Effector memory CD4-positive, alpha-beta T cell (primary cell): ENCODE data around the gene USP6NL.

ENCODE experiments used
- DNase-seq, 3 donors: peaks; one replicate each; pipeline ENCODE4 v3.0.0-alpha.2; 2020
- H3K27ac ChIP-seq: 2 replicates; pipeline ENCODE4 v1.7.0; 2013; ENCODE audit warnings: mild to moderate bottlenecking, low read length, moderate library complexity; ENCODE audit not compliant: insufficient read depth, poor library complexity, severe bottlenecking
- H3K27me3 ChIP-seq: replicated peaks from 2 replicates; pipeline ENCODE4 v1.7.0; 2013; ENCODE audit warnings: mild to moderate bottlenecking, low read length; ENCODE audit not compliant: insufficient read depth, control insufficient read depth, poor library complexity, severe bottlenecking
- H3K36me3 ChIP-seq: 2 replicates; pipeline ENCODE4 v1.7.0; 2013; ENCODE audit warnings: mild to moderate bottlenecking, low read length, moderate library complexity; ENCODE audit not compliant: control insufficient read depth, insufficient read depth
- H3K4me1 ChIP-seq: 2 replicates; pipeline ENCODE4 v1.7.0; 2013; ENCODE audit warnings: low read length, mild to moderate bottlenecking; ENCODE audit not compliant: control insufficient read depth, insufficient read depth, poor library complexity, severe bottlenecking
- H3K4me3 ChIP-seq: 2 replicates; pipeline ENCODE4 v1.7.0; 2013; ENCODE audit warnings: low read length, low read depth, mild to moderate bottlenecking; ENCODE audit not compliant: insufficient read depth, poor library complexity, severe bottlenecking
- H3K9me3 ChIP-seq: 2 replicates; pipeline ENCODE4 v1.7.0; 2013; ENCODE audit warnings: mild to moderate bottlenecking, low read length, moderate library complexity; ENCODE audit not compliant: control insufficient read depth

Gene USP6NL

GRCh38 chr10:11625019-11625735, 13.7 kb upstream of the USP6NL start:
- H3K4me1 ChIP-seq = no peaks in the 10 kb centered on the region
- DNase-seq = no peak
- no peaks in the 10 kb centered on the region for H3K36me3 ChIP-seq
- no peaks in the 10 kb centered on the region for H3K9me3 ChIP-seq
- H3K27ac ChIP-seq = no peak overlapping the region
- H3K27me3 ChIP-seq = no peaks in the 10 kb centered on the region
- H3K4me3 ChIP-seq = no peak overlapping the region

GRCh38 chr10:11617233-11617632, 5.8 kb upstream of the USP6NL start:
- Histone ChIP-seq H3K4me1 (no peaks in the 10 kb centered on the region), H3K4me3 (no peak overlapping the region), H3K27me3 (no peaks in the 10 kb centered on the region), H3K36me3 (no peaks in the 10 kb centered on the region), H3K27ac (no peak overlapping the region), H3K9me3 (no peaks in the 10 kb centered on the region)
- DNase-seq = no peak

- DNase-seq = no peak
- Histone ChIP-seq H3K27ac (no peak overlapping the region), H3K9me3 (no peaks in the 10 kb centered on the region), H3K4me3 (no peak overlapping the region), H3K27me3 (no peaks in the 10 kb centered on the region), H3K4me1 (no peaks in the 10 kb centered on the region), H3K36me3 (no peaks in the 10 kb centered on the region)
Measured at GRCh38 chr10:11616021-11616420, 4.6 kb upstream of the USP6NL start.

GRCh38 chr10:11615396-11615795, 3.9 kb upstream of the USP6NL start:
- Histone ChIP-seq H3K4me1 (no peaks in the 10 kb centered on the region), H3K4me3 (no peak overlapping the region), H3K9me3 (no peaks in the 10 kb centered on the region), H3K27ac (no peak overlapping the region), H3K27me3 (no peaks in the 10 kb centered on the region), H3K36me3 (no peaks in the 10 kb centered on the region)
- DNase-seq = no peak

DNA sequence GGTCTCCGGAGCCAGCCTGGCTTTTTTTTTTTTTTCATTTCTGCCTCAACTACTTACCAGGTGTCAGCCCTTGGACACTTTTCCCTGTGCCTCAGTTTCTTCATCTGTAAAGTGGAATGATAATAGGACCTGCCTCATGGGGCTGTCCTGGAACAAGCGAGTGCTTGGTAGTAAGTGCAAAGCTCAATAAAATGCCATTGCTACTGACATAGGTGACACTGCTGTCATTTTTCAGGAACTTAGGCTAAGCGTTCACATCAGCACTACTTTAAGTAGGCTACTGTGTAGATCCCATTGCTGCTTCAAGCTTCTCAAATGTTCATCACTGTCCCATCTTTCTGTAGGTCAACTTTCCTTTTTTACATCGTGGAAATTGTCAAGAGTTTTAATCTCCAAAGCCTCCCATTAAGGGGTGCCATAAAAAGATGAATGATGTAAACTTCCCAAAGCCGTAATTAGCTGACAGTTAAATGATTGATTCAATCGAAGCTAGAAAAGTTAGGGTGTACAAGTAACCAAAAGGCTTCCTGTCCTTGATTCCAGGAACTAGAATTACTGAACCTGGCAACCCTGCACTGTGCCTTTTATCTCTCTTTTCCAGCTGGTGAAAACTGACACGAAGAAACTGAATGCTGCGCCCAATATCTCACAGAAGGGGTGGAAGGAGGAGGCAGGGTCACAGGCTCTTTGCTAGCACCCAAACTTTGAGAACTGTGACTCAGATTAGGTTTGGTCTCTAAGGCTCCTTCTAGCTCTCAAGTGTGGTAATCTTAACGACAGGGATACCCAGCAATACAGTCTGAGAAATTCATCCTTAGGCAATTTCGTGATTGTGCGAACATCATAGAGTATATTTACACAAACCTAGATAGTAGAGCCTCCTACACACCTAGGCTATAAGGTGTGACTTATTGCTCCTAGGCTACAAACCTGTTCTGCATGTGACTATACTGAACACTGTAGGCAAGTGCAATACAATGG, 861 bp upstream of the USP6NL start:
- Histone ChIP-seq H3K27me3 (no peaks in the 10 kb centered on the region), H3K4me1 (no peaks in the 10 kb centered on the region), H3K27ac (no peak overlapping the region), H3K4me3 (peak overlapping the region; percentile 65), H3K36me3 (no peaks in the 10 kb centered on the region), H3K9me3 (no peaks in the 10 kb centered on the region)
- DNase-seq = no peak

- no peaks in the 10 kb centered on the region for H3K9me3 ChIP-seq
- peak overlapping the region; percentile 28 for H3K27ac ChIP-seq
- H3K4me3 ChIP-seq = peak overlapping the region; percentile 65
- H3K36me3 ChIP-seq = no peaks in the 10 kb centered on the region
- H3K4me1 ChIP-seq = no peaks in the 10 kb centered on the region
- no peaks in the 10 kb centered on the region for H3K27me3 ChIP-seq
- DNase-seq = no peak
Measured at GRCh38 chr10:11610826-11611247, 613 bp downstream of the USP6NL start.

GRCh38 chr10:11610166-11610825, 1.2 kb downstream of the USP6NL start:
- Histone ChIP-seq H3K4me1 (no peaks in the 10 kb centered on the region), H3K4me3 (peak overlapping the region; percentile 65), H3K27ac (no peak overlapping the region), H3K27me3 (no peaks in the 10 kb centered on the region), H3K36me3 (no peaks in the 10 kb centered on the region), H3K9me3 (no peaks in the 10 kb centered on the region)
- DNase-seq = no peak

DNA sequence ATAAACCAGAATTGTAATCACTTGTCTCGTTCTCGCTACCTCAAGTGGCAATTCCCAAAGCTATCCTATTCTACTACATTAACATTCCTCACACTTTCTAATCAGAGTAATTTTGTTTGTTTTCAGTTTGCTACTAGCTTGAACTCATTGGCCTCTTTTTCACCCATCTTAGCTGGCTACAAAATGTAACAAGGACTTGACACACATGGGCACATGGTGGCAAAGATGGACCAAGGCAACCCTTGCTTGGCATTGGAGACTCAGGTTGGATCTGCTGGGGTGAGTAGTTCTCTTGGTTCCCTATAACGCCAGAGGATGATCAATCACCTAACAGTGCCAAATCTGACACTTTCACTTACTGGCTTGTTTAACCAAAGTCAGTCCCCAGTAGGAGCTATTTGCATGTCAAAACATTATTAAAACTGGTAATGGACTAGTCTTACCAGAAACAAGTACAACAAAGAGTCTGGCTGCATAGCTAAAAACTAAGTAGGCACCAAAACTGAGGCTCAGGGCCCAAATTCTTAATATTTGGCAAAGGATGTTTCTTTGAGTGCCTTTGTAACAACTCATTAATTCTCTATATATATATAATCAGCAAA, 1.9 kb downstream of the USP6NL start:
- H3K4me3 ChIP-seq = no peak overlapping the region
- no peak overlapping the region for H3K27ac ChIP-seq
- no peak for DNase-seq
- H3K4me1 ChIP-seq = peaks cover 3% of the 10 kb centered on the region
- no peaks in the 10 kb centered on the region for H3K27me3 ChIP-seq
- no peaks in the 10 kb centered on the region for H3K36me3 ChIP-seq
- no peaks in the 10 kb centered on the region for H3K9me3 ChIP-seq

GRCh38 chr10:11609052-11609451, 2.4 kb downstream of the USP6NL start:
- no peaks in the 10 kb centered on the region for H3K9me3 ChIP-seq
- no peak for DNase-seq
- H3K36me3 ChIP-seq = no peaks in the 10 kb centered on the region
- H3K27ac ChIP-seq = no peak overlapping the region
- H3K4me1 ChIP-seq = peaks cover 3% of the 10 kb centered on the region
- no peak overlapping the region for H3K4me3 ChIP-seq
- no peaks in the 10 kb centered on the region for H3K27me3 ChIP-seq
